ENCODE data around the gene RCOR2. TPM values are rescaled to one million over a fixed set of nuclear protein-coding genes. Genes with fewer than 3 reads are reported as not detected.

The RCOR2 gene
- total RNA-seq, 4 donors from 2014 or later, result 0.40 to 0.45 (median 0.42) TPM; not detected in 1

GRCh38 chr11:63923319-63923718, 6.4 kb upstream of the RCOR2 start:
- Histone ChIP-seq H3K27me3 (no peaks in the 10 kb centered on the region), H3K9me3 (no peaks in the 10 kb centered on the region), H3K4me1 (peaks cover 26 to 27% (median 26%) of the 10 kb centered on the region in 4 donors), H3K27ac (replicated peaks in 1 of 4) (no peak overlapping the region), H3K36me3 (no peaks in the 10 kb centered on the region), H3K4me3 (no peak overlapping the region)
- TF ChIP-seq POLR2AphosphoS5 (IDR thresholded peaks at IDR 0.05) (no peak), POLR2A (IDR thresholded peaks at IDR 0.05; ENCODE audit: low read depth) (no peak), EP300 (IDR thresholded peaks at IDR 0.05) (no peak), CTCF (IDR thresholded peaks at IDR 0.05) (no peak)
- no peak for DNase-seq (ENCODE audit: extremely low spot score)
- intact Hi-C loops (cut with DNase I), result no loop called here
- WGBS, result 65% methylated on average over 4 of the region's 4 CpGs

GRCh38 chr11:63922673-63923192, 5.8 kb upstream of the RCOR2 start:
- H3K27me3 ChIP-seq, result no peaks in the 10 kb centered on the region
- TF ChIP-seq POLR2AphosphoS5 (IDR thresholded peaks at IDR 0.05) (no peak), EP300 (IDR thresholded peaks at IDR 0.05) (no peak), POLR2A (IDR thresholded peaks at IDR 0.05; ENCODE audit: low read depth) (no peak), CTCF (IDR thresholded peaks at IDR 0.05) (no peak)
- H3K9me3 ChIP-seq, result no peaks in the 10 kb centered on the region
- no peak overlapping the region for H3K4me3 ChIP-seq
- H3K27ac ChIP-seq (replicated peaks in 1 of 4), result no peak overlapping the region
- DNase-seq (ENCODE audit: extremely low spot score), result no peak
- H3K36me3 ChIP-seq, result no peaks in the 10 kb centered on the region
- peaks cover 31 to 33% (median 32%) of the 10 kb centered on the region in 4 donors for H3K4me1 ChIP-seq
- intact Hi-C loops (cut with DNase I), result no loop called here
- 79% methylated on average over 2 of the region's 2 CpGs for WGBS

- no peak for TF ChIP-seq POLR2A (IDR thresholded peaks at IDR 0.05; ENCODE audit: low read depth)
- TF ChIP-seq CTCF (IDR thresholded peaks at IDR 0.05), result peak; percentile 24 to 51 (median 44)
- no peaks in the 10 kb centered on the region for H3K9me3 ChIP-seq
- H3K27ac ChIP-seq (replicated peaks in 1 of 4), result peak overlapping the region in 3 of 4 donors; percentile 81 to 88 (median 85)
- no peak for DNase-seq (ENCODE audit: extremely low spot score)
- peaks cover 45 to 49% (median 48%) of the 10 kb centered on the region in 4 donors for H3K4me1 ChIP-seq
- no peaks in the 10 kb centered on the region for H3K36me3 ChIP-seq
- no peak overlapping the region for H3K4me3 ChIP-seq
- intact Hi-C loops (cut with DNase I), result no loop called here
- H3K27me3 ChIP-seq, result no peaks in the 10 kb centered on the region
- WGBS, result 55% methylated on average over 12 of the region's 14 CpGs
Observed at GRCh38 chr11:63920939-63921417, 4.0 kb upstream of the RCOR2 start.

GRCh38 chr11:63920126-63920938, 3.4 kb upstream of the RCOR2 start:
- peak overlapping the region in 3 of 4 donors; percentile 50 to 62 (median 62) for H3K4me3 ChIP-seq
- TF ChIP-seq POLR2AphosphoS5 (IDR thresholded peaks at IDR 0.05) (no peak), CTCF (IDR thresholded peaks at IDR 0.05) (no peak), EP300 (IDR thresholded peaks at IDR 0.05) (no peak), POLR2A (IDR thresholded peaks at IDR 0.05; ENCODE audit: low read depth) (no peak)
- H3K27ac ChIP-seq (replicated peaks in 1 of 4), result peak overlapping the region; percentile 81 to 88 (median 84)
- no peak for DNase-seq (ENCODE audit: extremely low spot score)
- H3K27me3 ChIP-seq, result no peaks in the 10 kb centered on the region
- 41% methylated on average over 9 of the region's 22 CpGs for WGBS
- intact Hi-C loops (cut with DNase I), result no loop called here
- no peaks in the 10 kb centered on the region for H3K36me3 ChIP-seq
- peaks cover 52 to 56% (median 55%) of the 10 kb centered on the region in 4 donors for H3K4me1 ChIP-seq
- H3K9me3 ChIP-seq, result no peaks in the 10 kb centered on the region

Measured in esophagus muscularis mucosa (tissue), 4 donors.